Vagina (tissue), 2 donors: ENCODE measurements around the gene HYAL1. TPM values are rescaled to one million over a fixed set of nuclear protein-coding genes. Genes with fewer than 3 reads are reported as not detected.

Experiments
- DNase-seq, 2 donors: peaks; one replicate each; pipeline ENCODE4 v3.0.0-alpha.2; 2017; ENCODE audit errors: extremely low spot score in 2 of 2
- H3K27ac ChIP-seq: fragments of 200-600 bp; sonication (generic); one replicate; pipeline ENCODE4 v1.5.1; 2019
- H3K27me3 ChIP-seq: fragments of 200-600 bp; sonication (generic); one replicate; pipeline ENCODE4 v1.5.1; 2019
- H3K36me3 ChIP-seq, 2 donors: fragments of 200-600 bp; sonication (generic); one replicate each; pipeline ENCODE4 v1.5.1; 2017 to 2019
- H3K4me1 ChIP-seq: fragments of 200-600 bp; sonication (generic); one replicate; pipeline ENCODE4 v1.5.1; 2019
- H3K4me3 ChIP-seq, 2 donors: fragments of 200-600 bp; sonication (generic); 1 replicate in 1 of 2; 2 replicates in 1 of 2; pipeline ENCODE4 v1.5.1; 2016 to 2019
- H3K9me3 ChIP-seq: fragments of 200-600 bp; sonication (generic); one replicate; pipeline ENCODE4 v1.5.1; 2019
- CTCF ChIP-seq, 3 experiments: fragments of 450-650 bp in 2 of 3; fragments of 200-600 bp in 1 of 3; sonication (generic) in 1 of 3; IDR thresholded peaks; one replicate each; pipeline ENCODE4 v1.5.1; 2017 to 2019; ENCODE audit warnings: antibody characterized with exemption in 3 of 3, mild to moderate bottlenecking in 2 of 3, moderate library complexity in 2 of 3
- POLR2A ChIP-seq, 2 donors: fragments of 450-650 bp; IDR thresholded peaks; one replicate each; pipeline ENCODE4 v1.6.1; 2017; ENCODE audit warnings: antibody characterized with exemption in 2 of 2, mild to moderate bottlenecking in 2 of 2, moderate library complexity in 2 of 2
- POLR2AphosphoS5 ChIP-seq, 2 donors: sonication (generic); formaldehyde crosslinking; IDR thresholded peaks; one replicate each; pipeline ENCODE4 v1.9.0; 2017; ENCODE audit warnings: antibody characterized with exemption in 2 of 2, mild to moderate bottlenecking in 2 of 2, low read depth in 1 of 2; ENCODE audit not compliant: insufficient read depth in 1 of 2
- intact Hi-C: fragments of 100-400 bp; cut with DNase I; formaldehyde crosslinking; loops from one replicate; pipeline ENCODE4 v1.15.1; 2023
- total RNA-seq: library from RNA; depleted of rRNA; stranded (reverse); fragments of >200 nt; gene quantifications from one replicate; pipeline ENCODE4 v1.2.3, GENCODE V29; 2016

HYAL1 gene
- total RNA-seq, 1 donor from 2014 or later = 17.7 TPM

GRCh38 chr3:50261505-50261904, 41.9 kb downstream of the HYAL1 start:
- H3K4me3 ChIP-seq = no peak overlapping the region
- peaks cover 0 to 21% of the 10 kb centered on the region in 2 donors for H3K36me3 ChIP-seq
- H3K4me1 ChIP-seq = peaks cover 62% of the 10 kb centered on the region
- intact Hi-C loops = no loop called here
- TF ChIP-seq CTCF (IDR thresholded peaks at IDR 0.05) (no peak), POLR2AphosphoS5 (IDR thresholded peaks at IDR 0.05; ENCODE audit: insufficient read depth in 1 of 2, low read depth in 1 of 2) (no peak), POLR2A (IDR thresholded peaks at IDR 0.05) (no peak)
- H3K27ac ChIP-seq = peak overlapping the region; percentile 98
- no peak for DNase-seq
- H3K27me3 ChIP-seq = no peaks in the 10 kb centered on the region
- no peaks in the 10 kb centered on the region for H3K9me3 ChIP-seq

- H3K27ac ChIP-seq = peak overlapping the region; percentile 98
- H3K4me3 ChIP-seq = peak overlapping the region; percentile 54 to 61
- TF ChIP-seq POLR2A (IDR thresholded peaks at IDR 0.05) = no peak
- TF ChIP-seq POLR2AphosphoS5 (IDR thresholded peaks at IDR 0.05; ENCODE audit: insufficient read depth in 1 of 2, low read depth in 1 of 2) = no peak
- no peak for TF ChIP-seq CTCF (IDR thresholded peaks at IDR 0.05)
- no peaks in the 10 kb centered on the region for H3K9me3 ChIP-seq
- no peak for DNase-seq
- intact Hi-C loops = no loop called here
- no peaks in the 10 kb centered on the region for H3K27me3 ChIP-seq
- peaks cover 57% of the 10 kb centered on the region for H3K4me1 ChIP-seq
- peaks cover 0 to 26% of the 10 kb centered on the region in 2 donors for H3K36me3 ChIP-seq
These were observed 42.4 kb downstream of the HYAL1 start for GRCh38 chr3:50260942-50261441.

GRCh38 chr3:50260027-50260941, 43.1 kb downstream of the HYAL1 start:
- no peak for DNase-seq
- H3K27me3 ChIP-seq = no peaks in the 10 kb centered on the region
- no peaks in the 10 kb centered on the region for H3K9me3 ChIP-seq
- peak overlapping the region; percentile 98 for H3K27ac ChIP-seq
- H3K36me3 ChIP-seq = peaks cover 0 to 27% of the 10 kb centered on the region in 2 donors
- peak overlapping the region; percentile 54 to 61 for H3K4me3 ChIP-seq
- TF ChIP-seq CTCF (IDR thresholded peaks at IDR 0.05) (peak; percentile 92 to 99 (median 95)), POLR2AphosphoS5 (IDR thresholded peaks at IDR 0.05; ENCODE audit: insufficient read depth in 1 of 2, low read depth in 1 of 2) (peak in 1 of 2 donors; percentile 71), POLR2A (IDR thresholded peaks at IDR 0.05) (peak in 1 of 2 donors; percentile 82)
- H3K4me1 ChIP-seq = peaks cover 57% of the 10 kb centered on the region
- intact Hi-C loops = no loop called here

- H3K9me3 ChIP-seq = no peaks in the 10 kb centered on the region
- peaks cover 57% of the 10 kb centered on the region for H3K4me1 ChIP-seq
- peak overlapping the region; percentile 98 for H3K27ac ChIP-seq
- no peak for DNase-seq
- TF ChIP-seq POLR2A (IDR thresholded peaks at IDR 0.05) = no peak
- no peak for TF ChIP-seq CTCF (IDR thresholded peaks at IDR 0.05)
- TF ChIP-seq POLR2AphosphoS5 (IDR thresholded peaks at IDR 0.05; ENCODE audit: insufficient read depth in 1 of 2, low read depth in 1 of 2) = no peak
- H3K36me3 ChIP-seq = peaks cover 0 to 27% of the 10 kb centered on the region in 2 donors
- no peaks in the 10 kb centered on the region for H3K27me3 ChIP-seq
- intact Hi-C loops = loop anchor here (5.0 kb wide), 1 partner anchor 63 kb away; the partner anchor contains the start of gene HYAL2
- H3K4me3 ChIP-seq = peak overlapping the region in 1 of 2 donors; percentile 54
These were observed 43.8 kb downstream of the HYAL1 start for GRCh38 chr3:50259432-50260026.
